ENCODE data around the gene CFAP46.
"Not testable (repeated sequence)": the region's sequence is repeated elsewhere in the genome, so short reads cannot be mapped to it uniquely, and the experiment has no call there.

Gene CFAP46

GRCh38 chr10:132844069-132844809, 98.1 kb downstream of the CFAP46 start:
- H3K4me3 ChIP-seq (ENCODE audit: low read length): no peak overlapping the region
- TF ChIP-seq ZNF274 (IDR thresholded peaks at IDR 0.05; ENCODE audit: low read depth, low read length): no peak

GRCh38 chr10:132843276-132843675, 99.1 kb downstream of the CFAP46 start:
- H3K4me3 ChIP-seq (ENCODE audit: low read length): not testable (repeated sequence)

DNA sequence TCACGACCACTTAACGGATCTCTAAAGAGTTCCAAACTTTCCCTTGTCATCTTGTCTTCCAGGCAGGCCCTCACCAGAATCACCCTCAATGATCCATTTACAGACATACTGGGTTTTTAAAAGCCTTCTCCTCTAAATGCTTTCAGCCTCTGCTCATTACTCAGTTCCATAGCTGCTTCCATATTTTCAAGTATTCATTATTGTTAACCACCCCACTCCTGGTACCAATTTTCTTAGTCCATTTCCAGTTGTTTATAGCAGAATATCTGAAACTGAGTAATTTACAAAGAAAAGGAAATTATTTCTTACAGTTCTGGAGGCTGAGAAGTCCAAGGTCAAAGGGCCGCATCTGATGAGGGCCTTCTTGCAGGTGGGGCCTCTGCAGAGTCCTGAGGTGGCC, 100.0 kb downstream of the CFAP46 start:
- no peak for TF ChIP-seq ZNF274 (IDR thresholded peaks at IDR 0.05; ENCODE audit: low read depth, low read length)
- no peak overlapping the region for H3K4me3 ChIP-seq (ENCODE audit: low read length)

DNA sequence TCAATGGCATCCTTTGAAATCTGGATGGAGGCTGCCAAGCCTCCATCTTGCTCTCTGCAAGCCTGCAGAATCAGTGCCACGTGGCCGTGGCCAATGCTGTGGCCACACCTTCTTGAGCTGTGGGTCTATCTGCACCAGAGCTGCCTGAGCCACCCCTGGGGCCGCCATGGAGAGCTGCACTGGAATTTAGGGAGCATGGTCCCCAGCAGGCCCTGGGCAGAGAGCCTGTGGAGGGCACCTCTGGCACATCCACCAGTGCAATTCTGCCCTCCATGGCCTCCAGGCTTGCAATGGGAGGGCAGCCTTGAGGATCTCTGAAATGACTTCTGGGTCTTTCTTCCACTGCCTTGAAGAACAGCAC, 100.8 kb downstream of the CFAP46 start:
- TF ChIP-seq ZNF274 (IDR thresholded peaks at IDR 0.05; ENCODE audit: low read depth, low read length): no peak
- no peak overlapping the region for H3K4me3 ChIP-seq (ENCODE audit: low read length)

- H3K4me3 ChIP-seq (ENCODE audit: low read length): no peak overlapping the region
- no peak for TF ChIP-seq ZNF274 (IDR thresholded peaks at IDR 0.05; ENCODE audit: low read depth, low read length)
Observed at GRCh38 chr10:132840698-132841614, 101.4 kb downstream of the CFAP46 start.

- H3K4me3 ChIP-seq (ENCODE audit: low read length): no peak overlapping the region
- no peak for TF ChIP-seq ZNF274 (IDR thresholded peaks at IDR 0.05; ENCODE audit: low read depth, low read length)
Observed at GRCh38 chr10:132839061-132839460, 103.3 kb downstream of the CFAP46 start.

DNA sequence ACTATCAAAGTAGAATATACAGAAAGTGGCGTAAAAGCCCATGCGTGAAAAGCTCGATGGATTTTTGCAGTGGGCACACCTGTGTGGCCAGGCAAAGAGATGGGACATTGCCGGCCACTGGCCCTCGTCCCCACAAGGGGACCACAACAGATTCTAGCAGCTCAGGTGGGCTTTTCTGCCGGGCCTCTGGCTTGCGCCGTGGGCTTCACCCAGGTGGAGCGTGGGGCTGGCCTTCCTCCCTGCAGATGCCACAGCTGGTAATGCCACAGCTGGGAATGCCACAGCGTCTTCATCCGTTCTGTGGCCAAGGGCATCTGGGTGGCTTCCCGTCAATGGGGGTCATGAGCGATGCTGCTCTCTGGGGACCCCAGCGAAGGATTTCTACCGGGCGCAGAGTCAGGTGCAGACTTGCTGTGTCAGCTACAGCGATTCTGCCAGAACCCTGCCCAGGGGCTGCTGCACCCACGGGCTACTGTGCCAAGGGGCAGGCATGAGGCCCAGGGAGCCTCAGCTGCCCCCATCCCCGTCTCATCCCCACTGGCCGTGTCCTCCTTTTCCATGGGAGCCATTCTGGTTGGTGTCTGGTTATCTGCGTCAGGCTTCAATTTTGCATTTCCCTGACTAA, 103.9 kb downstream of the CFAP46 start:
- TF ChIP-seq ZNF274 (IDR thresholded peaks at IDR 0.05; ENCODE audit: low read depth, low read length): no peak
- H3K4me3 ChIP-seq (ENCODE audit: low read length): no peak overlapping the region

- no peak overlapping the region for H3K4me3 ChIP-seq (ENCODE audit: low read length)
- no peak for TF ChIP-seq ZNF274 (IDR thresholded peaks at IDR 0.05; ENCODE audit: low read depth, low read length)
Observed at GRCh38 chr10:132837905-132838304, 104.5 kb downstream of the CFAP46 start.

DNA sequence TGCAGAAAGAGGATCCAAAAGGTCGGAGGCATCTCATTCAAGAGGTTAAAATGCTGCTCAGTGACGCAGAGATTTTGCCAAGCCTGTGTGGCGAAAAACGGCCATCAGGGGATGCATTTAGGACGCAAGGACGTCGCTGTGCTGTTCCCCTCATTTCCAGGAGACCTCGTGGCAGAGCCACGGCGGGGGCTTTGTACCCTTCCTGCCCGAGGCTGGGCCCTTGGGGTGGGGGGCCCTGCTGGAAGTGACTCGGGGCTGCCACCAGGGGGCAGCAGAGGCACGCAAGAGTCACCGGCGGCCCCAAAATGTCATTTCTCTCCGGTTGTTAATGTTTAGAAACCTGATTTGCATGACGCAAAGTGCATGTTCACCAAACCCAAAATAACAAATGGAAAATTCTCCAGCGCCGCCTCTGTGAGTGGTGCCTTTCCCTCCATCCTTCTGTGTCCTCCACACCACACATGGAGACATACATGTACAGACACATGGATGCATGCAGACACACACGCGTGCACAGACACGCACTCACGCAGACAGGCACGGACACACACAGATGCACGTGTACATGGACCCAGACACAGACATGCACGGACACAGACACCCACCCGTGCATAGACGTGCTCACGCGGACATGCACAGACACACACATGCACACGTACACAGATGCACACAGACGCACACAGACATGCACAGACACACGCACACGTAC, 105.4 kb downstream of the CFAP46 start:
- TF ChIP-seq ZNF274 (IDR thresholded peaks at IDR 0.05; ENCODE audit: low read depth, low read length): no peak
- H3K4me3 ChIP-seq (ENCODE audit: low read length): no peak overlapping the region

DNA sequence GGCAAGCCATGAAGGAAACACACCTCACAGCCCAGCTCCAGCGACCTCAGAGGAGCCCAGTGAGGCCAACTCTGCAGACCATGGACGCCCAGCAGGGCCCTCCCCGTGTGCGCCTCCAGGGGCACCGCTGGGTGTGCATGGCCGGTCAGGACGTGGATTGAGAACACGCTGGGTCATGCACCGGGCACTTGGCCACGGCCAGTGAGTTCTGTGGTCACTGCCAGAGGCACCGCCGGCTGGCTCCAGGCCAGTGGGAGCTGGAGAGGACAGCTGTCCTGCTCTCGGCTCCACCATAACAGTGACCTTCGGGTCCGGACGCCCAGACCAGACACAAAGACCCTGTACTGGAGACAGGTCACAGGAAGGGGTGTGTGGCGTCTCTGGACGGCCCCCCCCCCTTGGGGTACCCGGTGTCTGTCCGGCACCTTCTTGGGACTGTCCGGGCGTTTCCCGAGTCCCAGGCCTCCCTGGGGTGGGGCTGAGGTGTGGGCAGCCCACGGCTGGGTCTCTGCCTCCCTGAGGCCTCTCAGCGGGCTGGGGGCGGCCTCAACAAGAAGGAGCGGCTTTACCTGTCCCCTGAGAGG, 106.0 kb downstream of the CFAP46 start:
- TF ChIP-seq ZNF274 (IDR thresholded peaks at IDR 0.05; ENCODE audit: low read depth, low read length): no peak
- no peak overlapping the region for H3K4me3 ChIP-seq (ENCODE audit: low read length)

GRCh38 chr10:132835848-132836233, 106.5 kb downstream of the CFAP46 start:
- no peak overlapping the region for H3K4me3 ChIP-seq (ENCODE audit: low read length)
- no peak for TF ChIP-seq ZNF274 (IDR thresholded peaks at IDR 0.05; ENCODE audit: low read depth, low read length)

DNA sequence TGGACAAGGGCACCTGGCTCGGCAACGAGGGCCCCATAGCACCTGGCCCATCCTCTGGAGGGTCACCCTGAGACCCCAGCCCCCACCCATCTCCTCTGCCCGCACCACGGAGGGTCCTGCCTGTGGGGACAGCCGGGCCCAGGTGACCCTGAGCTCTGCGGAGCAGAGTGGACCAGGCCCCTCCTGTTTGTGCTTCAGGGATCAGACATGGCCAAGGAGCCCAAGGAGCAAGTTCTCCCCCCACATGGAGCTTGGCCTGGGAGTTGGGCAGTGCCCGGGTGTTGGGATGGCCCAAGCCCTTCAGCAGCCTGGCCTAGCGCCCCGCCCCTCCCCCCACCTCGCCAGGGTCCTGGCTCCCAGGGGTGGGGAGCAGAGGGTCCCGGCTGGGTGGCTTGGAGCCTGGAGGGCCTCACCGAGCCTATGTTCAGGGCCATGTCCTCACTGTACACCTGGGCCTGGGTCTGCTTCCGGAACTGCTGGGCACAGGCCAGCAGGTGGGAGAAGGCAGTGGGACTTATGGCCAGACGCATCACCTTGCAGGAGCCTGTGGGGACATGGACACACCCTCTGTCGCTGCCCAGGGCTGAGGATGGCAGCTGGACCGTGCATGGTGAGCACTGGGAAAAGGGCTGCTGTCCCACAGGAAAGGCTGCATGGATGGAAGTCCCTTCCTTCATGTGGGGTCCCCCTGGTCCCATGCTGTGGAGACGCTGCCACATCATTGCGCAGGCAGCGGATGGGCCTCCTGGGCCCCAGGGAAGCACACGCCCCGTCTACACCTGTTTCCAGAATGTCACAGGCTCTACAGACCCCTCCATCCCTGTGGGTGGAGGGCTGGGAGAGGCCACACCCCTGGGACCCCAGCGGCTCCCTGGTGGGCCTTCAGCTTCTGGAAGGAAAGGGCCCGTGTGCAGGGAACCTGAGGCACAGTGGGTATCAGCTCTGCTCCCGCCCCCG, 107.2 kb downstream of the CFAP46 start:
- TF ChIP-seq ZNF274 (IDR thresholded peaks at IDR 0.05; ENCODE audit: low read depth, low read length): no peak
- no peak overlapping the region for H3K4me3 ChIP-seq (ENCODE audit: low read length)

- no peak for TF ChIP-seq ZNF274 (IDR thresholded peaks at IDR 0.05; ENCODE audit: low read depth, low read length)
- H3K4me3 ChIP-seq (ENCODE audit: low read length): no peak overlapping the region
Observed at GRCh38 chr10:132834311-132834761, 108.0 kb downstream of the CFAP46 start.

Measured in GM08714 (cell line).